NCI-H2171 treated with DMSO at 0.1 percent for 48 hours (cell line): ENCODE data around the gene MBP.

Experiments used
- DNase-seq: peaks from one replicate; lab custom pipeline; 2025; lab: John Stamatoyannopoulos, UW

The MBP gene

GRCh38 chr18:76986406-76986805 is 146.2 kb downstream of the MBP start:
- DNase-seq, result no peak

- no peak for DNase-seq
These were observed 146.7 kb downstream of the MBP start for GRCh38 chr18:76985951-76986236.

- DNase-seq, result no peak
These were observed 147.2 kb downstream of the MBP start for GRCh38 chr18:76985156-76985950.

- no peak for DNase-seq
These were observed 148.1 kb downstream of the MBP start for GRCh38 chr18:76984193-76985155.

- no peak for DNase-seq
These were observed 149.0 kb downstream of the MBP start for GRCh38 chr18:76983613-76984051.

GRCh38 chr18:76982841-76983583 is 149.6 kb downstream of the MBP start:
- peak; percentile 67 for DNase-seq

- no peak for DNase-seq
These were observed 150.5 kb downstream of the MBP start for GRCh38 chr18:76982038-76982437.

GRCh38 chr18:76981396-76981968 is 151.1 kb downstream of the MBP start:
- DNase-seq, result no peak

- DNase-seq, result no peak
These were observed 151.8 kb downstream of the MBP start for GRCh38 chr18:76980663-76981395.

GRCh38 chr18:76979906-76980305 is 152.7 kb downstream of the MBP start:
- DNase-seq, result no peak

- DNase-seq, result no peak
These were observed 153.4 kb downstream of the MBP start for GRCh38 chr18:76979111-76979751.

GRCh38 chr18:76978616-76979015 is 154.0 kb downstream of the MBP start:
- no peak for DNase-seq

GRCh38 chr18:76977684-76978232 is 154.8 kb downstream of the MBP start:
- DNase-seq, result peak; percentile 57

GRCh38 chr18:76977108-76977621 is 155.4 kb downstream of the MBP start:
- DNase-seq, result peak; percentile 74

- no peak for DNase-seq
These were observed 156.9 kb downstream of the MBP start for GRCh38 chr18:76975577-76976110.

GRCh38 chr18:76974386-76974785 is 158.2 kb downstream of the MBP start:
- DNase-seq, result no peak

- DNase-seq, result no peak
These were observed 158.9 kb downstream of the MBP start for GRCh38 chr18:76973520-76974266.

GRCh38 chr18:76972846-76973519 is 159.6 kb downstream of the MBP start:
- DNase-seq, result no peak

GRCh38 chr18:76972241-76972640 is 160.3 kb downstream of the MBP start:
- no peak for DNase-seq
